GM19099 (cell line): ENCODE results near the gene ATP13A3.

Experiments
- POLR2A ChIP-seq: IDR thresholded peaks from 3 replicates; pipeline ENCODE4 v1.6.1; 2011; ENCODE audit warnings: low read depth; ENCODE audit not compliant: insufficient read length; ENCODE audit errors: extremely low read depth

The ATP13A3 gene

DNA sequence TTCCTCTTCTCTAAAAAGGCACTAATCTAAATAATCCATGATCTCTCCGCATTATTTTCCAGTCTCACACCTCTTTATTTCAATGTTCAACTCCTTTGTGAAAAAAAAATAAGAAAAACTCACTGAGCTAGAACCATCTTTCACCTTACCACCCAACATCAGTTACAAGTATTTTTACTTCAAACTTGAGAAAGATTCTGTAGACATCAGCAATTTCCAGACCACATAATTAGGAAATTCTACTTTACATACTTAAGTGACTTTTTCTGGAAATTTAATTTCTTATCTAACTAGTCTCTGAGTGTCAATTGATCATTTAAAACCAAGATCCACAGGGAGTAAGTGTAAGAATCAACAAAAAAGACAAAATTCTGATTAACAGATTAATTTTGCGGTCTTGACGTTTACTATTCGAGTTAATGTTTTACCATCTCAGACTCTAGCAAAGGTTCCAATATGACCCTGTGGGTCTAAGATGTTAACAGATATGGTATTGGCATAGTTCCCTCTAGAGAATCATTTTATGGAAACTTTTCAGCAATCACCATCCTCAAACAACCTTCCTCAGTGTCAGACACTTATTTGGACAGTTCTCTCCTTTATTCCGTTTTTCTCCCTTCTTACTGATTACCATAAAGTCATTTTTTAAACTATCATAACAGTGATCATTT is 5.1 kb downstream of the ATP13A3 start:
- no peak for TF ChIP-seq POLR2A

GRCh38 chr3:194481103-194481502 is 5.7 kb downstream of the ATP13A3 start:
- no peak for TF ChIP-seq POLR2A

GRCh38 chr3:194476784-194477183 is 10.0 kb downstream of the ATP13A3 start:
- TF ChIP-seq POLR2A: no peak

DNA sequence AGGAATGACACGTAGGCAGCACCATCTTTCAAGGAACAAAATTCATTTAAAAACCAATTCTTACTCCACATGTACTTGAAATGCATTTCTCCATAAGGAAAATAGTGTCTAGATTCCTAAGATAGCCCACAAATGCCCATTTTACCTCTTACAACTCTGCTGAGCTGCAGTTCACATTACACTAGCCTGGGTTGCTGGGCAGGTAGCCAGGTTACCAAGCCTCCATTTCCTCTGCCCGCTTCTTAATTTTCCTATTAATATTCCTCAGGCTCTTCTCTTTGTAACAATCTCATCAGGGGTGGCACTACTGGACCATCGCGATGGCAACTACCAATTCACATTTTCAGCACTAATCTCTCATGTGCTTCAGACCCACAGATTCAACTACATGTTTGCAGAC is 10.8 kb downstream of the ATP13A3 start:
- no peak for TF ChIP-seq POLR2A

DNA sequence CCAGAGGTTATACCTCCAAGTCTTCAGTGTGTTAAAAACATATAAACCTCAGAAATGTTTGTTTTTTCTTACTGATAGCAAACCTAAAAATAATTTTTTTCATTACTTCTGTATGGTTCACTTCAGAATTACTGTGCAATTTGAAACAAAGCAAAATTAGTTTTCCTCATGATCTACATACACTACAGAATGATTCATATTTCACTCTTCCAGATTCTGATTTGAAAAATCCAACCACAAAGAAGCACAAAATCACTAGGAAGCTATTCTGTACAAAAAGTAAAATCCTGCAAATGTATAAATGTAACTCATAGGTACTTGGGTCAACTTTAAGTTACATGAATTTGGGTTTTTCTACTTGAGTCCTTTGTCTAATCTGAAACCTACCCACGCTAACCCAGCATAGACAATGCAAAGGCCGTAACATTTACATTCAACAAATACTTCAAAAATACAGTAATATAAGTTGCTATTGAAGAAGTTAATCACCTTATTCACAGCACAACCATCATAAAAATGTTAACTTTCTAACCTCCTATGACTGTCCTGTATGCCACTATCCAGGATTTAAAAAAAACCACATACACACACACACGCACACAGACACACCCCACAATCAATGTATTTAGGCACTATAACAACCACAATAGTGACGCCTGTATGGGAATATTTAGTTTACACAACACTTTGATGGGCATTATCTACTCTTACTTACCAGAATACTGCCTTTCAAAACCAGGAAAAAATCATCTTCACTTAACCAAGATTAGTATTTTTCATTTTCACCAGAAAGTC is 11.5 kb downstream of the ATP13A3 start:
- TF ChIP-seq POLR2A: no peak

GRCh38 chr3:194474675-194475074 is 12.1 kb downstream of the ATP13A3 start:
- no peak for TF ChIP-seq POLR2A

DNA sequence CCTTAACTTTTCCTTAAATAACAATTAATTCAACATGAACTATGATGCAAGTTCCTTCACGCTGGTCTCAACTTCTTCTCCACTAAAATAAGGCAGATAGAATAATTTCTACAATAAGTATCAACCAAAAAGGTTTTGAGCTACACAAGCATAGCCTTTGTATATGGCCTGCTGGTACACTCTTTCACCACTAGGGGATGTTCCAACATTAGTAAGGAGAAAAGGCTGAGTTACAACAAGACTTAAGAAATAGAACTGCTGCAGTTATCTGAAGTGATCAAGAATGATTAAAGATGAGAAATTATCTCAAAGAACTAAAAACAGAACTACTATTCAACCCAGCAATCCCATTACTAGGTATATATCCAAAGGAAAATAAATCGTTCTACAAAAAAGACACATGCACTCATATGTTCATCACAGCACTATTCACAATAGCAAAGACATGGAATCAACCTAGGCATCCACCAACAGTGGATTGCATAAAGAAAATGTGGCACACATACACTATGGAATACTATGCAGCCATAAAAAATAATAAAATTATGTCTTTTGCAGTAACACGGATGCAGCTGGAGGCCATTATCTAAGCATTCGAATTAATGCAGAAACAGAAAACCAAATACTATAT is 14.4 kb downstream of the ATP13A3 start:
- TF ChIP-seq POLR2A: no peak

GRCh38 chr3:194471863-194472262 is 14.9 kb downstream of the ATP13A3 start:
- no peak for TF ChIP-seq POLR2A

DNA sequence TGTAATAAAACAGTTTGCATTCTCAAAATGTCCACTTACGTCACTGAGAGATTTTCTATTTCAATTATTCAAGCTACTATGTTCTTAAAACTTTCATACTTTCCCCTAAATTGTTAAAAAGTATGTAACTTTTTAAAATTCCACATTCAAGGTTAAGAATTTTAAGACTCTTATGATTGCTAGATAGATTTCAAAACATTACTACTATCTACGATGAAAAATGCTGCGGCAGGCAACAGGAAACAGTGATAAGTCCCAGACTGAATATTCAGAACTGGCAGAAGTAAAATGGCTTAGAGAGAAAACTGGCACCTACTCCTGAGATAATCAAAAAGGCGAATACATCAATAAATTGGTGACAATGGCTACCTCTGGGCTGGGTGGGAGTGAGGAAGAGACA is 16.2 kb downstream of the ATP13A3 start:
- no peak for TF ChIP-seq POLR2A

GRCh38 chr3:194469977-194470376 is 16.8 kb downstream of the ATP13A3 start:
- no peak for TF ChIP-seq POLR2A

- TF ChIP-seq POLR2A: no peak
Measured at GRCh38 chr3:194468086-194468485, 18.7 kb downstream of the ATP13A3 start.

DNA sequence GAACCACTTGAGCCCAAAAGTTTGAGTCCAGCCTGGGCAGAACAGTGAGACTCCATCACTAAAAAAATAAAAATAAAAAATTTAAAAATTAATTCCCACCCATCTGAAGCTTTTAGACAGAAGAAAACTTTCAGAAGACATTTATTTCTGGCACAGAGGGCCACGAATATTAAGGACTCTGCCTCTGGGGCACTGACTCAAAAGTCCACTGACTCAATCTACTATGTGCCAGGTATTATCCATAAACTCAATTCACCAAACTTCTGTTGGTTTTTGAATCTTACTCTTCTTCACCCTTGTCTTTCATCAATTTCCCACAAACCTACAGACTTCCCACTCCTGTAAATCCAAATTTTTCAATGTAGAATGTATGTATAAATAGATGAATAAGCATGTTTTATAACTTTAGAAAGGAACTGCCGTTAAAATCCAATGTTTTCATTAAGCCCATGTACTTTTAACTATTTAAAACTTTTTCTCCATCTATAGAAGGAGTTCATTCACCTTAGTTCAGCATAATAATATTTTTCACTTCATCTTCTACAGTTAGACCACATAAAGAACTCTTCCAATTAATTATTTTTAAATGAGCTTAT is 19.9 kb downstream of the ATP13A3 start:
- TF ChIP-seq POLR2A: no peak

- no peak for TF ChIP-seq POLR2A
Measured at GRCh38 chr3:194465920-194466570, 20.8 kb downstream of the ATP13A3 start.

- no peak for TF ChIP-seq POLR2A
Measured at GRCh38 chr3:194465246-194465645, 21.6 kb downstream of the ATP13A3 start.

DNA sequence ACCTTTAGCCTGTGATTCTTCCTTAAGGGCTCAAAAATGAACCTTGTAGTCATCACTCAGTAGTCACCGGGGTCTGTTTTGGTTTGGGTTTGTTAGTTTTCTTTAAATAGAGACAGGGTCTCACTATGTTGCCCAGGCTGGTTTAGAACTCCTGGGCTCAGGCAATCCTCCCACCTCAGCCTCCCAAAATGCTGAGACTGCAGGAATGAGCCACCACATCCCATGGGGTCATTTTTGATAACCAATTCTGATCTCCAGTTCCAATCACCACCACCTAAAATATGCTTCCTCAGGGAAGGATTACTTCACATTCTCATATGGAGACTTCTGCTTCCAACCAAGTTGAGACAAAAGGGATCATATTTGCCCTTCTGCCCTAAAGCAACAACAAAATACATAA is 22.1 kb downstream of the ATP13A3 start:
- no peak for TF ChIP-seq POLR2A
